PC-3 (cell line): ENCODE measurements around the gene LY86.

Experiments
- EZH2 ChIP-seq: fragments of 300-600 bp; sonication (generic); IDR thresholded peaks from one replicate; pipeline ENCODE4 v1.6.1; 2017; ENCODE audit warnings: antibody characterized with exemption, mild to moderate bottlenecking, low read length; ENCODE audit not compliant: unreplicated experiment
- TF ChIP-seq, protein P1 (sequence below): fragments of 300-600 bp; sonication (generic); conservative IDR thresholded peaks from 2 replicates; pipeline ENCODE4 v1.5.1; 2017; ENCODE audit warnings: antibody characterized with exemption, low read depth, mild to moderate bottlenecking, low read length

DNA sequence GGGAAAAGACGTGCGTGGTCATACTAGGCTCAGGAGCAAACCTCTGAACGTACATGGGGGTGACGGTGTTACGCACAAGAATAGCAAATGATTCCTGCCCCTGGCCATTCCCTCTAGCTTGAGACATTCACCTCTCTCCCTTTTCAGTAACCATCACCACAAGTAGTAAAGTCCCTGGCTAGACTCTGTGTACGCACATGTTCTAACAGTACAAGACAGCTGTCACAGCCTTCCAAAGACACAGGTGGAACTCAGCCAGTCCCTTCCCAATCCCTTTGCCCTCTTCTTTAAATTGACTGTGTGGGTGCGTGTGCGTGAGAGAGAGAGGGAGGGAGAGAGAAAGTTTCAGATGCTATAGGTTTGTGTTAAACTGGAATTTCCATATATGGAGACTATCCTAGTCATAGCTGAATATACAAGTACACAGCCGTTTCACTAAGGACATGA lies 67.3 kb downstream of the LY86 start:
- TF ChIP-seq, protein P1, sequence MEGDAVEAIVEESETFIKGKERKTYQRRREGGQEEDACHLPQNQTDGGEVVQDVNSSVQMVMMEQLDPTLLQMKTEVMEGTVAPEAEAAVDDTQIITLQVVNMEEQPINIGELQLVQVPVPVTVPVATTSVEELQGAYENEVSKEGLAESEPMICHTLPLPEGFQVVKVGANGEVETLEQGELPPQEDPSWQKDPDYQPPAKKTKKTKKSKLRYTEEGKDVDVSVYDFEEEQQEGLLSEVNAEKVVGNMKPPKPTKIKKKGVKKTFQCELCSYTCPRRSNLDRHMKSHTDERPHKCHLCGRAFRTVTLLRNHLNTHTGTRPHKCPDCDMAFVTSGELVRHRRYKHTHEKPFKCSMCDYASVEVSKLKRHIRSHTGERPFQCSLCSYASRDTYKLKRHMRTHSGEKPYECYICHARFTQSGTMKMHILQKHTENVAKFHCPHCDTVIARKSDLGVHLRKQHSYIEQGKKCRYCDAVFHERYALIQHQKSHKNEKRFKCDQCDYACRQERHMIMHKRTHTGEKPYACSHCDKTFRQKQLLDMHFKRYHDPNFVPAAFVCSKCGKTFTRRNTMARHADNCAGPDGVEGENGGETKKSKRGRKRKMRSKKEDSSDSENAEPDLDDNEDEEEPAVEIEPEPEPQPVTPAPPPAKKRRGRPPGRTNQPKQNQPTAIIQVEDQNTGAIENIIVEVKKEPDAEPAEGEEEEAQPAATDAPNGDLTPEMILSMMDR: no peak
- no peak for TF ChIP-seq EZH2
